AG10803 (cell line): ENCODE results near the gene THBS1.

Source experiments
- DNase-seq: peaks from one replicate; pipeline ENCODE4 v3.0.0; 2010; ENCODE audit warnings: low read depth
- H3K4me3 ChIP-seq: 2 replicates; pipeline ENCODE4 v1.5.1; 2011; ENCODE audit warnings: mild to moderate bottlenecking, low read length, control low read depth
- CTCF ChIP-seq: conservative IDR thresholded peaks from 2 replicates; pipeline ENCODE4 v1.5.1; 2011; ENCODE audit warnings: mild to moderate bottlenecking, low read length, control low read depth, inconsistent platforms

The THBS1 gene

GRCh38 chr15:39598186-39598850, 17.4 kb downstream of the THBS1 start:
- TF ChIP-seq CTCF, result no peak
- H3K4me3 ChIP-seq, result no peak overlapping the region
- DNase-seq, result peak; percentile 96

- H3K4me3 ChIP-seq, result no peak overlapping the region
- DNase-seq, result peak; percentile 90
- no peak for TF ChIP-seq CTCF
Observed at GRCh38 chr15:39598958-39599845, 18.3 kb downstream of the THBS1 start.

- no peak overlapping the region for H3K4me3 ChIP-seq
- no peak for TF ChIP-seq CTCF
- DNase-seq, result peak; percentile 75
Observed at GRCh38 chr15:39599871-39600270, 19.0 kb downstream of the THBS1 start.

- peak; percentile 22; the same call in 1 of the 2 replicates for TF ChIP-seq CTCF
- no peak for DNase-seq
- H3K4me3 ChIP-seq, result no peak overlapping the region
Observed at GRCh38 chr15:39602143-39602542, 21.3 kb downstream of the THBS1 start.

- no peak for TF ChIP-seq CTCF
- DNase-seq, result peak; percentile 27
- no peak overlapping the region for H3K4me3 ChIP-seq
Observed at GRCh38 chr15:39605146-39605545, 24.3 kb downstream of the THBS1 start.

- TF ChIP-seq CTCF, result no peak
- DNase-seq, result no peak
- H3K4me3 ChIP-seq, result no peak overlapping the region
Observed at GRCh38 chr15:39608185-39609139, 27.6 kb downstream of the THBS1 start.
